SK-N-SH treated with all-trans-retinoic acid at 6 μM for 48 hours (cell line): ENCODE data around the gene NTMT1.

ENCODE experiments used
- CREB5 ChIP-seq: fragments of 250-450 bp; sonication (Bioruptor Pico); IDR thresholded peaks from 2 replicates; pipeline ENCODE4 v1.5.1; 2020; ENCODE audit warnings: low read depth, mild to moderate bottlenecking, moderate library complexity
- OSR1 ChIP-seq: fragments of 250-450 bp; sonication (Bioruptor Pico); IDR thresholded peaks from 2 replicates; pipeline ENCODE4 v1.8.0; 2022; ENCODE audit warnings: moderate library complexity, mild to moderate bottlenecking, inconsistent platforms
- POU6F1 ChIP-seq: fragments of 250-450 bp; sonication (Bioruptor Pico); IDR thresholded peaks from 2 replicates; pipeline ENCODE4 v1.8.0; 2021; ENCODE audit warnings: low read depth, mild to moderate bottlenecking, moderate library complexity, borderline replicate concordance

GRCh38 chr9:129633848-129634247 lies 7.9 kb downstream of the NTMT1 start:
- TF ChIP-seq OSR1 = no peak
- no peak for TF ChIP-seq POU6F1 (CRISPR knock-in tag)
- no peak for TF ChIP-seq CREB5
